H9 (cell line): ENCODE results near the gene RINL. TPM values are rescaled to one million over a fixed set of nuclear protein-coding genes. Genes with fewer than 3 reads are reported as not detected.

Experiments used
- DNase-seq: peaks from one replicate; pipeline ENCODE4 v3.0.0-alpha.2; 2017
- H2AFZ ChIP-seq: one replicate; pipeline ENCODE4 v1.6.1; 2013; ENCODE audit warnings: mild to moderate bottlenecking, low read length, control low read depth, moderate library complexity
- H2AK5ac ChIP-seq: 2 replicates; pipeline ENCODE4 v1.6.1; 2013; ENCODE audit warnings: low read length, control low read depth, mixed read lengths; ENCODE audit not compliant: insufficient read length
- H2BK120ac ChIP-seq: one replicate; pipeline ENCODE4 v1.6.1; 2013; ENCODE audit warnings: low read depth, mild to moderate bottlenecking, low read length, control low read depth, inconsistent platforms; ENCODE audit not compliant: poor library complexity, severe bottlenecking
- H2BK12ac ChIP-seq: 2 replicates; pipeline ENCODE4 v1.6.1; 2013; ENCODE audit warnings: low read length, control low read depth, mixed read lengths, low read depth; ENCODE audit not compliant: insufficient read length
- H2BK15ac ChIP-seq: 2 replicates; pipeline ENCODE4 v1.6.1; 2013; ENCODE audit warnings: low read depth, low read length, control low read depth
- H2BK20ac ChIP-seq: one replicate; pipeline ENCODE4 v1.6.1; 2013; ENCODE audit warnings: low read depth, mild to moderate bottlenecking, low read length, control low read depth, inconsistent platforms; ENCODE audit not compliant: poor library complexity, severe bottlenecking
- H2BK5ac ChIP-seq: 2 replicates; pipeline ENCODE4 v1.6.1; 2013; ENCODE audit warnings: low read length, control low read depth, mixed read lengths; ENCODE audit not compliant: insufficient read length
- H3K14ac ChIP-seq: 2 replicates; pipeline ENCODE4 v1.6.1; 2013; ENCODE audit warnings: low read length, control low read depth; ENCODE audit not compliant: insufficient read depth
- H3K18ac ChIP-seq: 2 replicates; pipeline ENCODE4 v1.6.1; 2013; ENCODE audit warnings: low read depth, mild to moderate bottlenecking, mixed read lengths, low read length, control low read depth; ENCODE audit not compliant: insufficient read length
- H3K23ac ChIP-seq: 2 replicates; pipeline ENCODE4 v1.6.1; 2013; ENCODE audit warnings: low read length, control low read depth, mixed read lengths, low read depth; ENCODE audit not compliant: insufficient read length
- H3K23me2 ChIP-seq: 2 replicates; pipeline ENCODE4 v1.6.1; 2013; ENCODE audit warnings: low read depth, mild to moderate bottlenecking, mixed read lengths, low read length, control low read depth; ENCODE audit not compliant: insufficient read length, poor library complexity, severe bottlenecking
- H3K27ac ChIP-seq: 2 replicates; pipeline ENCODE4 v1.5.1; 2013; ENCODE audit warnings: low read length, control low read depth, mixed read lengths, low read depth; ENCODE audit not compliant: insufficient read length
- H3K27me3 ChIP-seq: 2 replicates; pipeline ENCODE4 v1.6.1; 2013; ENCODE audit warnings: low read length, control low read depth, inconsistent platforms; ENCODE audit not compliant: insufficient read depth
- H3K4ac ChIP-seq: 2 replicates; pipeline ENCODE4 v1.6.1; 2013; ENCODE audit warnings: low read depth, mild to moderate bottlenecking, control low read depth, inconsistent platforms, low read length, moderate library complexity
- H3K4me1 ChIP-seq: 2 replicates; pipeline ENCODE4 v1.6.1; 2013; ENCODE audit warnings: low read length, control low read depth, inconsistent platforms; ENCODE audit not compliant: insufficient read depth
- H3K4me2 ChIP-seq: 2 replicates; pipeline ENCODE4 v1.6.1; 2013; ENCODE audit warnings: low read length, control low read depth, mixed read lengths; ENCODE audit not compliant: insufficient read length, insufficient read depth
- H3K56ac ChIP-seq: 2 replicates; pipeline ENCODE4 v1.6.1; 2013; ENCODE audit warnings: low read depth, mild to moderate bottlenecking, mixed read lengths, low read length, control low read depth; ENCODE audit not compliant: insufficient read length
- H3K79me1 ChIP-seq: 2 replicates; pipeline ENCODE4 v1.6.1; 2013; ENCODE audit warnings: low read depth, mild to moderate bottlenecking, moderate library complexity, low read length, control low read depth, inconsistent platforms; ENCODE audit not compliant: insufficient read depth, poor library complexity, severe bottlenecking
- H3K79me2 ChIP-seq: 2 replicates; pipeline ENCODE4 v1.6.1; 2013; ENCODE audit warnings: low read length, control low read depth, inconsistent platforms; ENCODE audit not compliant: insufficient read depth
- H3K9ac ChIP-seq: 2 replicates; pipeline ENCODE4 v1.6.1; 2013; ENCODE audit warnings: low read length, control low read depth, mixed read lengths; ENCODE audit not compliant: insufficient read length; ENCODE audit errors: extremely low read depth
- H3K9me3 ChIP-seq: one replicate; pipeline ENCODE4 v1.6.1; 2013; ENCODE audit warnings: low read depth, low read length, inconsistent platforms; ENCODE audit not compliant: control insufficient read depth
- H3T11ph ChIP-seq: one replicate; pipeline ENCODE4 v1.6.1; 2013; ENCODE audit warnings: mild to moderate bottlenecking, low read length, control low read depth, inconsistent platforms
- H4K20me1 ChIP-seq: one replicate; pipeline ENCODE4 v1.6.1; 2013; ENCODE audit not compliant: control insufficient read depth, insufficient read length, insufficient read depth
- H4K5ac ChIP-seq: 2 replicates; pipeline ENCODE4 v1.6.1; 2013; ENCODE audit warnings: low read depth, mild to moderate bottlenecking, mixed read lengths, low read length, control low read depth; ENCODE audit not compliant: insufficient read length
- H4K8ac ChIP-seq: replicated peaks from 2 replicates; pipeline ENCODE4 v1.6.1; 2013; ENCODE audit warnings: low read length, control low read depth, mixed read lengths, low read depth; ENCODE audit not compliant: insufficient read length
- H4K91ac ChIP-seq: 2 replicates; pipeline ENCODE4 v1.6.1; 2013; ENCODE audit warnings: low read depth, mild to moderate bottlenecking, moderate library complexity, mixed read lengths, low read length, control low read depth; ENCODE audit not compliant: insufficient read length
- H3K27ac Mint-ChIP-seq, 3 experiments: 2 replicates in 2 of 3; 3 replicates in 1 of 3; pipeline ENCODE4 v1.8.0; 2020 to 2021; ENCODE audit warnings: mixed read lengths in 3 of 3, mild to moderate bottlenecking in 1 of 3, moderate library complexity in 1 of 3
- H3K27me3 Mint-ChIP-seq: 2 replicates; pipeline ENCODE4 v1.8.0; 2021; ENCODE audit warnings: low read depth, mild to moderate bottlenecking, moderate library complexity, mixed read lengths
- H3K36me3 Mint-ChIP-seq, 3 experiments: 2 replicates in 2 of 3; 3 replicates in 1 of 3; pipeline ENCODE4 v1.8.0; 2020 to 2021; ENCODE audit warnings: low read depth in 3 of 3, mixed read lengths in 3 of 3; ENCODE audit not compliant: insufficient read depth in 1 of 3
- H3K4me1 Mint-ChIP-seq, 2 experiments: 2 replicates each; pipeline ENCODE4 v1.8.0; 2020; ENCODE audit warnings: mixed read lengths in 2 of 2
- H3K4me3 Mint-ChIP-seq, 2 experiments: 2 replicates in 1 of 2; 3 replicates in 1 of 2; pipeline ENCODE4 v1.8.0; 2020 to 2021; ENCODE audit warnings: mild to moderate bottlenecking in 2 of 2, mixed read lengths in 2 of 2, moderate library complexity in 1 of 2
- H3K9me3 Mint-ChIP-seq, 2 experiments: 2 replicates in 1 of 2; 3 replicates in 1 of 2; pipeline ENCODE4 v1.8.0; 2020; ENCODE audit warnings: mild to moderate bottlenecking in 2 of 2, mixed read lengths in 2 of 2, moderate library complexity in 1 of 2
- WGBS: extraction: QIAGEN DNeasy Blood & Tissue Kit; methylation state at CpG from one replicate; pipeline ENCODE4 v1.1.7; 2013; ENCODE audit warnings: missing lambda C conversion rate, low lambda C conversion rate, mixed read lengths; ENCODE audit not compliant: insufficient read length; ENCODE audit errors: extremely low coverage; 5-methylcytosine and 5-hydroxymethylcytosine counted together
- total RNA-seq: library from RNA; stranded (reverse); gene quantifications from 2 replicates; pipeline ENCODE4 v1.2.1, GENCODE V29; 2021
- TF ChIP-seq, protein P1 (sequence below): fragments of 200-600 bp; sonication (generic); conservative IDR thresholded peaks from 3 replicates; pipeline ENCODE4 v1.8.0; 2021; ENCODE audit warnings: antibody characterized with exemption, mild to moderate bottlenecking

RINL gene
- total RNA-seq, 1 experiment from 2014 or later: 6.4 TPM

DNA sequence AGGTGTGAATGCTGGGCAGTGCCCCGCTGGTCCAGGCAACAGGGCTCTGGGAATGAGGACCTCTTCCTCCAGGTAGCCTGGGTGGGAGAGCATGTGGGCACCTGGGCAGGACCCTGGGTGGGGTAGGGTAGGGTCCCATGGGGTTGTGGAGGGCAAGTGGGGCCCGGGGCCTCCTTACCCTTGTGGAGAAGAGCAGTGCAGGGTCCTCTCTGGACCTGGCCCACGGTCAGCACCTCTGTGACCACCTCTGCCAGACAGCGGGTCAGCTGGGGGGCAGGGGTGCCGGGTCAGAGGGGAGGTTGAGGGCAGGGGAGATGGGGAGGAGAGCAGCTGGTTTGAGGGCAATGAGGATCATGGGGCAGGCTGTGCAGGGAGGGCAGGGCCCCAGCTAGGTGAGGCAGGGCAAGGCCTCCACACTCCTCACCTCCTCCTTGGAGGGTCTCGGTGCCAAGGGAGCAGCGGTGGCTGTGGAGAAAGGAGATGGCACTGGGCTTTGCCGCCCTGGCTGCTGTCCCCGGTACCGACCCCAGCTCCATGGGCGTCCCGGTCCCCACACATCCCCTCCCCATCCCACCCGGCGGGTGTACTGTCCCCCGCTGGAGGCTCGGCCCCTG is 33.4 kb upstream of the RINL start:
- H3K9me3 Mint-ChIP-seq: peaks cover 0 to 2% of the 10 kb centered on the region in 2 experiments; a peak in 1 of 5 replicates

More for the DNA sequence above, 33.4 kb upstream of the RINL start:
- Mint-ChIP-seq H3K36me3 (peaks cover 10 to 26% (median 18%) of the 10 kb centered on the region in 3 experiments; a peak in 6 of 7 replicates), H3K27me3 (no peaks in the 10 kb centered on the region; the same call in none of the 2 replicates), H3K4me1 (peaks cover 3 to 4% of the 10 kb centered on the region in 2 experiments; a peak in 3 of 4 replicates), H3K4me3 (no peak overlapping the region), H3K27ac (no peak overlapping the region)
- Histone ChIP-seq H2AK5ac (no peak overlapping the region), H2BK120ac (no peak overlapping the region), H2BK20ac (no peak overlapping the region), H3K18ac (no peak overlapping the region), H4K8ac (no peak overlapping the region), H3K23ac (no peak overlapping the region), H2BK15ac (no peak overlapping the region), H4K20me1 (no peaks in the 10 kb centered on the region), H3K9me3 (no peaks in the 10 kb centered on the region), H4K91ac (no peak overlapping the region), H3K27me3 (no peaks in the 10 kb centered on the region), H3K4ac (no peak overlapping the region), H3K9ac (no peak overlapping the region), H3K79me2 (no peaks in the 10 kb centered on the region), H3K23me2 (no peaks in the 10 kb centered on the region), H3K27ac (no peak overlapping the region), H2BK5ac (no peak overlapping the region), H3K4me2 (no peak overlapping the region), H2BK12ac (no peak overlapping the region), H2AFZ (no peak overlapping the region), H3K56ac (no peak overlapping the region), H3T11ph (no peak overlapping the region), H3K79me1 (no peaks in the 10 kb centered on the region), H4K5ac (no peak overlapping the region), H3K4me1 (no peaks in the 10 kb centered on the region; the same call in 1 of the 2 replicates), H3K14ac (no peak overlapping the region)
- no CpG with 5 or more reads among the region's 16 CpGs for WGBS
- DNase-seq: no peak
- TF ChIP-seq, protein P1, sequence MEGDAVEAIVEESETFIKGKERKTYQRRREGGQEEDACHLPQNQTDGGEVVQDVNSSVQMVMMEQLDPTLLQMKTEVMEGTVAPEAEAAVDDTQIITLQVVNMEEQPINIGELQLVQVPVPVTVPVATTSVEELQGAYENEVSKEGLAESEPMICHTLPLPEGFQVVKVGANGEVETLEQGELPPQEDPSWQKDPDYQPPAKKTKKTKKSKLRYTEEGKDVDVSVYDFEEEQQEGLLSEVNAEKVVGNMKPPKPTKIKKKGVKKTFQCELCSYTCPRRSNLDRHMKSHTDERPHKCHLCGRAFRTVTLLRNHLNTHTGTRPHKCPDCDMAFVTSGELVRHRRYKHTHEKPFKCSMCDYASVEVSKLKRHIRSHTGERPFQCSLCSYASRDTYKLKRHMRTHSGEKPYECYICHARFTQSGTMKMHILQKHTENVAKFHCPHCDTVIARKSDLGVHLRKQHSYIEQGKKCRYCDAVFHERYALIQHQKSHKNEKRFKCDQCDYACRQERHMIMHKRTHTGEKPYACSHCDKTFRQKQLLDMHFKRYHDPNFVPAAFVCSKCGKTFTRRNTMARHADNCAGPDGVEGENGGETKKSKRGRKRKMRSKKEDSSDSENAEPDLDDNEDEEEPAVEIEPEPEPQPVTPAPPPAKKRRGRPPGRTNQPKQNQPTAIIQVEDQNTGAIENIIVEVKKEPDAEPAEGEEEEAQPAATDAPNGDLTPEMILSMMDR: no peak
